ENCODE data around the gene TEKT1. TPM values are rescaled to one million over a fixed set of nuclear protein-coding genes. Genes with fewer than 3 reads are reported as not detected.
"Not testable (repeated sequence)": the region's sequence is repeated elsewhere in the genome, so short reads cannot be mapped to it uniquely, and the experiment has no call there.

TEKT1 gene
- total RNA-seq, 1 donor from 2014 or later = not detected

DNA sequence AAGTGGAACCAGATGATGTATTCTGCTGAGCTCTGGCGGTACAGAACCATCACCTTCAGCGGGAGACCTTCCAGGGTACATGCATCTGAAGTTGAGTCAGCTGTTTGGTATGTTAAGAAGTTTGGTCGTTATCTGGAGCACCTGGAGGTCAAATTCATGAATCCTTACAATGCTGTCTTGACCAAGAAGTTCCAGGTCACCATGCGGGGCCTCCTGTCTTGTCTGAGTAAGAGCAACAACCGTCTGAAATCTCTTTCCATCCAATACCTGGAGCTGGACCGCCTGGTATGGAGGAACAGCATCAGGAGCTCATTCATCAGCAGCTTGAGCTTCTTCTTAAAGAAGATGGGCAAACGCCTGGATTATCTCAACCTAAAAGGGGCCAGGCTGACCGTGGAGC, 51.5 kb downstream of the TEKT1 start:
- intact Hi-C loops (cut with DNase I) = no loop called here
- ATAC-seq (ENCODE audit: poor library complexity) (no peak), DNase-seq (no peak)

DNA sequence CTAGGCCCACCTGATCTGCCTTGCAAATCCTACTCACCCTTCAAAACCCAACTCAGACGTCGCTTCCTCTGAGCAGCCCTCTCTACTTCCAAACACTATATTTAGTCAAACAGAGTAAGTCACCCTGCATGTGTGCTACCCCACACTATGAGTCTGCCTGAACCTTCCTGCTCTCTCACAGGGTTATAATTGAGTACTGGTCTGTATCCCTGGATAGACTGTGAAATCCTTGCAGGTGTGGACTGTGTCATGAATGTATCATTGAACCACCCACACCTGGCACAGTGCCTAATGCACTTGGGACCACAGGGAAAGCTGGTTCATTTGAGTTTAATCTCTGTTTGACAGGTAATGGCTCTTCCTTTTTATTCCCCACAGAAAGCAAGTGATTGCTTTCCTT, 52.1 kb downstream of the TEKT1 start:
- ATAC-seq (ENCODE audit: poor library complexity) = no peak
- intact Hi-C loops (cut with DNase I) = no loop called here
- DNase-seq = no peak

DNA sequence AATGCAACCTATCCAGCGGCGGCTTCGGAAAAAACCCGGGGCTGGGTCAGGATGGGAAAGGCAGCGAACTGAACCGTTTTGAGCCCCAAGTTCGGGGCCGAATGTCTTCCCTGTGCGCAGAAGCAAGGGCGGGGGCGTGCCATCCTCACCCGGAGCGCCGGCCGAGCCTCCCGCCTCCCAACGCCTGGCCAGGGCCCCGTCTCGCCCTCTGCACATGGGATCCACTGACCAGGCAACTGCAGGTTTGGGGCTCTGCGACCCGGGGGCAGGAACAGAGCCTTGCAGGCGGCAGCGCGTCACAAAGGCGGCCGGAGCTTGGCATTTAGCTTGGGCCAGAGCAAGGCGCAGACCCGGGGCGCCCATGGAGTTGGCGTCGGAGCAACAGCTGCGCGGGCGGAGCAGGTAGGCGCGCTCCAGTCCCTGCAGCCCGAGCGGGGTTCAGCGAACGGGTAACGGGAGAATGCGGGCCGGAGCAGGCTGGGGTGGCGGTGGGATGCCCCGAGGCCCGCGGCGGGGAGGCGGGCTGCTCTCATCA, 55.6 kb downstream of the TEKT1 start, which contains the start of gene FBXO39:
TSS of gene FBXO39 (plus strand) at position 345 of the 535 bp plus-strand sequence. CDS start 3,654 bp downstream, outside the sequence.
- intact Hi-C loops (cut with DNase I) = no loop called here
- ATAC-seq (ENCODE audit: poor library complexity) = no peak
- DNase-seq = no peak

DNA sequence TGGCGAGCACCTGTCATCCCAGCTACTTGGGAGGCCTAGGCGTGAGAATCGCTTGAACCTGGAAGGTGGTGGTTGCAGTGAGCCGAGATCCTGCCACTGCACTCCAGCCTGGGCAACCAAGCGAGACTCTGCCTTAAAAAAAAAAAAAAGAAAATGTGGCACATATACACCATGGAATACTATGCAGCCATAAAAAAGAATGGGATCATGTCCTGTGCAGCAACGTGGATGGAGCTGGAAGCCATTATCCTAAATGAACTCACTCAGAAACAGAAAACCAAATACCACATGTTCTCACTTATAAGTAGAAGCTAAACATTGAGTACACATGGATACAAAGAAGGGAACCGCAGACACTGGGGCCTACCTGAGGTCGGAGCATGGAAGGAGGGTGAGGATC, 56.6 kb downstream of the TEKT1 start:
- ATAC-seq (ENCODE audit: poor library complexity); DNase-seq; intact Hi-C loops (cut with DNase I): not testable (repeated sequence)

DNA sequence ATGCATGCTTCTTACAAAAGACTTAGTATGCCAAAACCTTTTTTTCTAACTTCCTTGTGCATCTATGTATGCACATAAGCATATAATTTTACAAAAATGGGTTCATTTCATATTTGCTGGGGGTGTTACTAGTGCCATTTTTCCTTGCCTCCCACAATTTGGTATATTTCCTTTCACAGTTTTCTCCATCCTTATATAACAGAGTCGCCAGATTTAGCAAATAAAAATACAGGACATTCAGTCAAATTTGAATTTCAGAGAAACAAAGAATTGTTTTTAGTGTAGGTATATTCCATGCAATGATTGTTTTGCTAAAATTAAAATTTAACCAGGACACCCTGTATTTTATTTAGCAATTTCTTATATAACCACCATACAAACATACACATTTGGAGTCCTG, 59.5 kb downstream of the TEKT1 start:
- no peak for DNase-seq
- intact Hi-C loops (cut with DNase I) = no loop called here
- no peak for ATAC-seq (ENCODE audit: poor library complexity)

DNA sequence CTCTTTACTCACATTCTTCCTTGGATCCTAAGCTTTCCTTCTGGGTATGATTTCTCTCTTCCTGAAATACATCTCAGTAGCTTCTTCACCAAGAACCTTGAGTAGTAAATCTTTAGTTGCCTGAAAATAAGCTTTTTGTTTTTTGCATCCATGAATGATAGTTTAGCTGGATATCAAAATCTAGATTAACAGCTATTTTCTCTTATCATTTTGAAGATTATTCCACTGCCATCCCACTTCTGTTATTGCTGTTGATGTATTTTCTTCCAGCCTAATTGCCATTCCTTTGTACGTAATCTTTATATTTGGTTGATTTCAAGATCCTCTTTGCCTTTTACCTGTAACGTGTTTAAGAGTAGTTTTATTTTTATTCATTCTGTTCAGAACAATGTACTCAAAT, 63.1 kb downstream of the TEKT1 start:
- ATAC-seq (ENCODE audit: poor library complexity) (no peak), DNase-seq (no peak)
- intact Hi-C loops (cut with DNase I) = no loop called here

DNA sequence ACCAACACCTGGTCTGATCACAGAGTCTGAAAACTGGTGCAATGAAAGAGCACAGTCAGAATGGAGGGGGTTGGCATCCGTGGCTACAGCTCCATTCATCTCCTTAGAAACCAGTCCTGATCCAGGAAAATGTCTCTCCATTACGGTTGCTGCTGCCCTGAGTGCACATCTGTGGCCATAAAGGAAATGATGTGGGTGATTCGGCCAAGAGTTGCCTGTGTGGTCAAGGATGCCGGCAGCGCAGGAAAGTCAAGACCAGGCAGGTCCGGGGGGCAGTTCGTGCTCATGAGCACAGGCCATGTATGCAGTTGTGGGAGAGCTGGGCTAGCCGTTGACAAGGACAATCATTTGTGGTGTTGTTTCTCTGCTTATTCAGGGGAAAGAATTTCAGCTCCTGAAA, 69.8 kb downstream of the TEKT1 start:
- intact Hi-C loops (cut with DNase I) = no loop called here
- ATAC-seq (ENCODE audit: poor library complexity) = no peak
- no peak for DNase-seq

DNA sequence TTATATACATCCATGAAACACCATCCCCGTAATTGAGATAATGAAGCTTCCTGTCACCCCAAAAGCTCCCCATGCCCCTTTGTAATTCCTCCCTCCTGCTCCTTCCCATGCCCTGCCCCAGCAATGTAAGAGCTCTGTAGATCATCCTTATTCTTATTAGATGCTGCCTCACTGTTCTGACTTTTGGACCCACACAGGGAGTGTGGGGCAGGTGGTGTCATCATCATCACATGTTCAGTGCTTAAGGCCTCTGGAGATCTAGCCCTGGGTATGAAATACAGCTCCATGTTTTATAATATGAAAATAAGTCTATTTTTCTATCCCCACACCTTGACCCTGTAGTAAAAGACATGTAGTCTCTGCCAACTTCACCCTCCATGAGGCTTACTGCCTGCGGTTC, 73.8 kb downstream of the TEKT1 start:
- intact Hi-C loops (cut with DNase I) = no loop called here
- DNase-seq (no peak), ATAC-seq (ENCODE audit: poor library complexity) (no peak)

DNA sequence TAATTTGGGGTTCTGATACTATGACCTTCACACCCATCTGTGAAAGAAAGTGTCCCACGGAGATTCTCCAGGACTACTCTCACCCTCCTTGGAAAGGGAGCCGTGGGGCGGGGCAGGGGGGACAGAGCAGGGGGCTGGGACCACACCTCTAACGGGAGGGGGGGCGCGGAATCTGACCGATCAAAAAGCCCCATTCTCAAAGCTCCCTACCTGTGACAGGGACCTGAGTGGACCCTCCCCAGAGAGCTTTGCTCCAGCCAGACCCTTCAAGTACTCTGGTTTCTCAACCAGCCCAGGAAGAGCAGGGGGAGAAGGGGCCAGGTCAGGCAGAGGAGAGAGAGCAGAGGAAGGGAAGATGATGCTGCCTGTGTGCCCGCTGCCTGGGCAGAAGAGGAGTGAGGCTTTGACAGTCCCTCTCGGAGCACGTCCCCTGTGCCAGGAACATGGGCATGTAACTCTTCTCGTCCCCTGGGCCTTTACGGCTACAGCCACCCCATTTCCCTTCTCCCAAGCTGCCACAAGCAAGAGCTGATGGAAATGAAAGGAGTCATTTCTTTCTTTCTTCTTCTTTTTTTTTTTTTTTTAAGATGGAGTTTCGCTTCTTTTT, 75.0 kb downstream of the TEKT1 start:
- ATAC-seq (ENCODE audit: poor library complexity) = no peak
- intact Hi-C loops (cut with DNase I) = no loop called here

DNA sequence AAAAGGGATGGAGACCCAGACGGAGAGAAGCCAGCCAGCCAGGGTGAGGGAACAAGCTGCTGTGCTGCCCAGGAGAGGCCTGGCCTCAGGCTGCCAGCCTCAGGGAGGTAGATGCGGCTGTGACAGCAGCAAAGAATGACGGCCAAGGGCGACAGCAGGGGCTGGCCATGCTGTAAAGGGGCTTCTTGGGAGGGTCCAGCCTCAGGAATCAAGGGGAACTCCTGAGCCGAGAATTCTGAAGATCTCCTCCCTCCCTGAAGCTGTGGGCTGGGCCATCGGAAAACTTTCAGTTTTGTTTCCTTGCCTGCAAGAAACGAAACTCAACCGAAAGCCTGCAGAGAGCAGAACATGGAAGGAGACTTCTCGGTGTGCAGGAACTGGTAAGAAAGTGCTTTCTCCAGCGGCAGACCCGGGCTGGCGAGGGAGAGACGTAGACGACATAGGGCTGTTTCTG, 75.8 kb downstream of the TEKT1 start, which contains the start of gene XAF1:
TSS of gene XAF1 (plus strand) at position 316 of the 454 bp plus-strand sequence. CDS start at position 349, 33 bp downstream.
- DNase-seq = peak; percentile 53
- intact Hi-C loops (cut with DNase I) = no loop called here
- ATAC-seq (ENCODE audit: poor library complexity) = peak; percentile 69

More for the DNA sequence above, 75.0 kb downstream of the TEKT1 start:
- DNase-seq = no peak

DNA sequence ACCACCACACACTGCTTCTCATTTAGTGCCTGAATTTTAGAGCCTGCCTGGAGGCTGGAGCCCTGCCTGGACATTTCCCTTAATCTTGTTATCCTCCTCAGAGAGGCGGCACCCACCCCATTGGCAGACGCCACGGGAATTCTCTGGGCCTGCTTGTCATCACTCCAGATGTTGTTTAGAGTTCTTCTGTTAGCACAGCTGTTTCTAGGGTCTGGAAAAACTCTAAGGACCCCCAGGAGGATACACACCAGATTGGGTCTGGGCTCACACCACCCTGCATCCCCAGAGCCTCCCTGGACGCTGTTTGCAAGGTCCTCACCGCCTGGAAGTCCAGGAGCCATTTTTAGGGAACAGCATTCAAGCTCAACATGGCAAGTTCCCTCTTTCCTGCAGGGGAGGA, 76.2 kb downstream of the TEKT1 start:
- intact Hi-C loops (cut with DNase I) = no loop called here
- ATAC-seq (ENCODE audit: poor library complexity) (peak; percentile 56), DNase-seq (peak; percentile 68)

DNA sequence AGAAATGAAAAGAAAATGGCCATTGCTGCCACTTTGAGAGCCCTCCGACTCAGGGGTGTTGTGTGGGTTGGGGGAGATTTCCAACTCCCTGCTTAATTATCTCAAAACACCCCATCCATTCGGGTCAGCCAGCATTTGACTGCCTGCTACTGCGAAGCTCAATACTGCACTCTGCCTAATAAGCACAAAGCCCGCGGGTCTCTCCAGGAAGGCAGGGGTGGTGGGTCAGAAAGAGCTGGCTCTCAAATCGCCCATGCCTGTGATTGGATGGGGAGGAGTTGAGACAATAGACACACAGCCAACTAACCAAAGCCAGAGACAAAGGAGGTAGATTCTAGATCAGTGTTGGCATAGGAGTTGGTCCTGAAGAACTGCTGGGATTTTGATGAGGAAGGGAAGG, 78.0 kb downstream of the TEKT1 start:
- ATAC-seq (ENCODE audit: poor library complexity) = no peak
- intact Hi-C loops (cut with DNase I) = no loop called here
- no peak for DNase-seq

DNA sequence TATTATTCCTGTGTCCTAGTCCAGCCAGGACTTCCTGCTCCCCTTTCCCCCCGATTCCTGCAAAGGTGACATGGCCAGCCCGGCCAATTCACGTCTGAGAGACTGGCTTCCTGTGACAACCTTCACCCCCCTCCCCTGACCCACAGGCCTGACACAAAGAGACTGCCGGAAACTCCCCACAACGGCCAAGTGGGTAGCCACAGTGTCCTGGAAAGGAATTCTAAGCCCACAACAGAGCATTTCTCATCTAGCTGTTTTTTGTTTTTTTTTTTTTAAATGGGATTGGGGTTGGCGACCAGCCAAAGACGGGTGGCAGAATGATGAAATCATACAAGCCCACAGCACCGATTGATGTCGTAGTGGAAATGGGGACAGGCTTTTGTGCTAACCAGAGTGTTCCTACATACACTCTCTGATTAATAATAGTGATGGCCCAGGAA, 78.5 kb downstream of the TEKT1 start:
- DNase-seq = peak; percentile 71
- intact Hi-C loops (cut with DNase I) = no loop called here
- peak; percentile 54 for ATAC-seq (ENCODE audit: poor library complexity)

DNA sequence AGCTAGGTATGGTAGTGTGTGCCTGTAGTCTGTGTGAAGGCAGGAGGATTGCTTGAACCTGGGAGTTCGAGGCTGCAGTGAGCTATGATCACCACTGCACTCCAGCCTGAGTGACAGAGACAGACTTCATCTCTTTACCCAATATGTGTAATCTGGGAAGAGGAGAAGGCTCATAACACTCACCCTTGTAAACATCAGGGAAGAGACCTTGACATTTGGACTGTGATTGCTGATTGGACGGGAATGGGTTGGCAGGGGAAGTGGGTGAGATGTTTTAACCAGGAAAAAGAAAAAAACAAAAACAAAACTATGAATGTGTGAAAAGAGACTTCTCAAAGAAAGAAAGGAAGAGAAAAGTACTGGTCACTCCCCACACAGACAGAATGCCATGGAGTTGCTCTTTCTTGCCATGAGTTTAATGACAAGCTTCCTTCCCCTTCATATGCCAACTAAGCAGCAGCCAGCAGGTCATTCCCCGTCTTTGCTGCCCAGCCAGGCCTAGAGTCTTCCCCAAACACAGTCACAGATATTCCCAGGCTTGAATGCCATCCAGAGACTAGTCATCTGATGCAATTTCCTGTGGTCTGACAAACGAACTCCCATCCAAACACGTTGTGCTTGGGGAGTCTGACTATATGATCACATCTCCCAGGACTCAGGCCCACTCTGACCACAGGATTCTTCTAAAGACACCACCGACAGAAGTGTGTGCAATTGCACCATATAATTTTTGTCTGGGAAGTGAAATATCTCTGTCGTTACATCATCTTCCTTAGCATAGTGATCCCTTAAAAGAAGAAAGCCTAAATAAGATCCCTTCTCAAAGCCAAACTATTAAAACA, 79.2 kb downstream of the TEKT1 start:
- ATAC-seq (ENCODE audit: poor library complexity) (peak; percentile 69), DNase-seq (peak; percentile 52)
- intact Hi-C loops (cut with DNase I) = no loop called here

DNA sequence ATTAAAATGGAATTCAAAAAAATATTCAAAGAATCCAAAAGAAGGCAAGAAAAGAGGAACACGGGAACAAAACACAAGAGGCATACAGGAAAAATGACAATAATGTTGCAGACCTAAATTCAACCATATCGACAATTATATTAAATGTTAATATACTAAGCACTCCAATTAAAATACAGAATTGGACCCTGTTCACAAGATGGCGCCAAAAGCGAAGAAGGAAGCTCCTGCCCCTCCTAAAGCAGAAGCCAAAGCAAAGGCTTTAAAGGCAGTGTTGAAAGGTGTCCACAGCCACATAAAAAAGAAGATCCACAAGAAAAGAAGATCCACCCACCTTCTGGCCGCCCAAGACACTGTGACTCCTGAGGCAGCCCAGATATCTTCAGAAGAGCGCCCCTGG, 82.0 kb downstream of the TEKT1 start:
- no peak for ATAC-seq (ENCODE audit: poor library complexity)
- DNase-seq = no peak
- intact Hi-C loops (cut with DNase I) = no loop called here

DNA sequence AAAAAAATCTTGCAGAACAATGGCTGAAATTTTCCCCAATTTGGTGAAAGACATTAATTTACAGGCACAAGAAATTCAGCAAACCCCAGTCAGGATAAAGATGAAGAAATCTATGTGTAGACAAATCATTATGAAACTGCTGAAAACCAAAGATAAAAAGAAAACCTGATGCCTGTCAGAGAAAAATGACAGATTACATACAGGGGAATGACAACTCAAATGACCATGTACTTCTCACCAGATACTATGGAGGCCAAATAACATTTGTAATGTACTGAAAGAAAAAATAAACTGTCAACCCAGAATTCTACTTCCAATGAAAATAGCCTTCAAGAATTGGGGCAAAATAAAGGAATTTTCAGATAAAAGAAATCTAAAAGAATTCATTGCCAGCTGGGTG, 82.9 kb downstream of the TEKT1 start:
- ATAC-seq (ENCODE audit: poor library complexity) = no peak
- intact Hi-C loops (cut with DNase I) = no loop called here
- no peak for DNase-seq
